HCT116 (cell line): Measurements from ENCODE around the gene CPED1. TPM values are rescaled to one million over a fixed set of nuclear protein-coding genes. Genes with fewer than 3 reads are reported as not detected.

ENCODE experiments used
- ATAC-seq: fragments of 200-7000 bp; cut with Tn5 transposase; 2 replicates; pipeline ENCODE4 v1.9.1; 2020; ENCODE audit warnings: mild to moderate bottlenecking, moderate library complexity
- BruUV-seq: library from RNA; stranded (reverse); fragments of 400-500 nt; replicated peaks from 2 replicates; lab custom pipeline; 2021; lab: Mats Ljungman, UMichigan
- CTCF ChIA-PET: fragments of 300-600 bp; sonication (Branson Sonifier 250); formaldehyde crosslinking; loops from one replicate; lab custom pipeline; 2021; ENCODE audit warnings: antibody characterized with exemption; lab: Charles Lee
- POLR2A ChIA-PET: fragments of 300-600, 350-600 bp; sonication (Branson Sonifier 250); formaldehyde crosslinking; loops from one replicate; lab custom pipeline; 2021; ENCODE audit warnings: antibody characterized with exemption; lab: Charles Lee
- RAD21 ChIA-PET, 2 experiments: fragments of 300-600 bp; sonication (Branson Sonifier 250); formaldehyde crosslinking; loops; one replicate each; lab custom pipeline; 2023; ENCODE audit warnings: low total read pairs in 2 of 2; ENCODE audit not compliant: uncharacterized antibody in 2 of 2, unreplicated experiment in 2 of 2, low non-redundant PET in 1 of 2; lab: Charles Lee
- DNase-seq: peaks from one replicate; pipeline ENCODE4 v3.0.0-alpha.2; 2010; ENCODE audit warnings: low read depth, low spot score
- H2AFZ ChIP-seq: fragments of 200-600 bp; shearing (Covaris generic), sonication (generic); 2 replicates; pipeline ENCODE4 v1.6.1; 2017; ENCODE audit warnings: low read depth, mixed run types, mixed read lengths, antibody characterized with exemption, low read length; ENCODE audit not compliant: poor library complexity, severe bottlenecking
- H3K27ac ChIP-seq: 2 replicates; pipeline ENCODE4 v1.5.1; 2012; ENCODE audit warnings: low read depth, low read length
- H3K27me3 ChIP-seq: fragments of 200-600 bp; sonication (generic); 2 replicates; pipeline ENCODE4 v1.6.1; 2016; ENCODE audit warnings: mixed run types, low read length, mixed read lengths; ENCODE audit not compliant: insufficient read depth
- H3K36me3 ChIP-seq, 2 experiments: fragments of 200-500 bp in 1 of 2; fragments of 200-600 bp in 1 of 2; sonication (Bioruptor generic) in 1 of 2; sonication (generic) in 1 of 2; 2 replicates each; pipeline versions ENCODE4 v1.5.1 to v1.6.1; 2014 to 2016; ENCODE audit warnings: low read length in 2 of 2, inconsistent platforms in 1 of 2, mixed read lengths in 1 of 2, mixed run types in 1 of 2; ENCODE audit not compliant: insufficient read depth in 2 of 2, control insufficient read depth in 1 of 2
- H3K4me1 ChIP-seq, 2 experiments: fragments of 200-600 bp in 1 of 2; sonication (generic) in 1 of 2; 2 replicates each; pipeline versions ENCODE4 v1.5.1 to v1.6.1; 2012 to 2017; ENCODE audit warnings: low read length in 2 of 2, inconsistent platforms in 1 of 2, mild to moderate bottlenecking in 1 of 2, mixed read lengths in 1 of 2, mixed run types in 1 of 2, moderate library complexity in 1 of 2; ENCODE audit not compliant: insufficient read depth in 2 of 2, control insufficient read depth in 1 of 2
- H3K4me2 ChIP-seq: fragments of 200-600 bp; sonication (generic); 2 replicates; pipeline ENCODE4 v1.6.1; 2017; ENCODE audit warnings: mixed run types, low read length, mixed read lengths
- H3K4me3 ChIP-seq, 2 experiments: fragments of 200-600 bp in 1 of 2; sonication (generic) in 1 of 2; replicated peaks in 1 of 2; 2 replicates each; pipeline ENCODE4 v1.5.1; 2011 to 2016; ENCODE audit warnings: low read length in 2 of 2, control low read depth in 1 of 2, low read depth in 1 of 2, mild to moderate bottlenecking in 1 of 2, mixed read lengths in 1 of 2, mixed run types in 1 of 2
- H3K79me2 ChIP-seq: fragments of 200-600 bp; sonication (generic); 2 replicates; pipeline ENCODE4 v1.6.1; 2017; ENCODE audit warnings: mild to moderate bottlenecking, mixed run types, low read length, moderate library complexity, mixed read lengths; ENCODE audit not compliant: insufficient read depth
- H3K9ac ChIP-seq: fragments of 200-600 bp; sonication (generic); 2 replicates; pipeline ENCODE4 v1.6.1; 2016; ENCODE audit warnings: low read length, mixed read lengths
- H3K9me2 ChIP-seq: fragments of 200-600 bp; sonication (generic), shearing (Covaris generic); 2 replicates; pipeline ENCODE4 v1.6.1; 2017; ENCODE audit warnings: mixed run types, mild to moderate bottlenecking, moderate library complexity; ENCODE audit not compliant: insufficient read depth
- H3K9me3 ChIP-seq, 2 experiments: fragments of 200-500 bp in 1 of 2; fragments of 200-600 bp in 1 of 2; sonication (Bioruptor generic) in 1 of 2; sonication (generic) in 1 of 2; 2 replicates each; pipeline ENCODE4 v1.6.1; 2014 to 2017; ENCODE audit warnings: low read length in 2 of 2, mixed read lengths in 2 of 2, inconsistent platforms in 1 of 2, low read depth in 1 of 2, mild to moderate bottlenecking in 1 of 2, mixed run types in 1 of 2, moderate library complexity in 1 of 2; ENCODE audit not compliant: control insufficient read depth in 1 of 2, insufficient read depth in 1 of 2
- H4K20me1 ChIP-seq: fragments of 200-600 bp; sonication (generic), shearing (Covaris generic); 2 replicates; pipeline ENCODE4 v1.6.1; 2017; ENCODE audit warnings: mixed run types, mild to moderate bottlenecking, moderate library complexity; ENCODE audit not compliant: insufficient read depth
- CBX3 ChIP-seq: IDR thresholded peaks from 2 replicates; pipeline ENCODE4 v1.6.1; 2012; ENCODE audit warnings: low read depth
- CEBPB ChIP-seq: IDR thresholded peaks from 2 replicates; pipeline ENCODE4 v1.6.1; 2012; ENCODE audit warnings: low read depth
- ELF1 ChIP-seq: IDR thresholded peaks from 2 replicates; pipeline ENCODE4 v1.6.1; 2012; ENCODE audit warnings: low read depth, borderline replicate concordance
- FOSL1 ChIP-seq: IDR thresholded peaks from 2 replicates; pipeline ENCODE4 v1.6.1; 2012; ENCODE audit warnings: low read depth
- JUND ChIP-seq: IDR thresholded peaks from 2 replicates; pipeline ENCODE4 v1.6.1; 2012
- POLR2A ChIP-seq: IDR thresholded peaks from 2 replicates; pipeline ENCODE4 v1.7.0; 2011; ENCODE audit warnings: borderline replicate concordance; ENCODE audit not compliant: insufficient read depth, insufficient read length; ENCODE audit errors: extremely low read depth
- POLR2AphosphoS5 ChIP-seq: IDR thresholded peaks from 2 replicates; pipeline ENCODE4 v1.6.1; 2011; ENCODE audit warnings: mild to moderate bottlenecking, low read depth, low read length, moderate library complexity
- SP1 ChIP-seq: IDR thresholded peaks from 2 replicates; pipeline ENCODE4 v1.6.1; 2012; ENCODE audit warnings: low read depth
- SRF ChIP-seq: IDR thresholded peaks from 2 replicates; pipeline ENCODE4 v1.6.1; 2012; ENCODE audit warnings: low read depth
- YY1 ChIP-seq: IDR thresholded peaks from 2 replicates; pipeline ENCODE4 v1.6.1; 2011; ENCODE audit warnings: low read length, low read depth, moderate library complexity, mild to moderate bottlenecking; ENCODE audit not compliant: insufficient replicate concordance; ENCODE audit errors: extremely low read depth
- intact Hi-C: fragments of 100-400 bp; cut with micrococcal nuclease; formaldehyde crosslinking; loops from 2 replicates; pipeline ENCODE4 v1.10.0; 2022
- total RNA-seq: library from RNA; stranded (reverse); gene quantifications from one replicate; pipeline ENCODE4 v1.2.1, GENCODE V29; 2021; ENCODE audit not compliant: unreplicated experiment
- TF ChIP-seq, protein P1 (sequence below): IDR thresholded peaks from 2 replicates; pipeline ENCODE4 v1.6.1; 2012; ENCODE audit warnings: low read depth
- TF ChIP-seq, protein P2 (sequence below), 3 experiments: fragments of 200-600 bp in 1 of 3; sonication (generic) in 1 of 3; IDR thresholded peaks in 2 of 3; conservative IDR thresholded peaks in 1 of 3; 2 replicates each; pipeline ENCODE4 v1.5.1; 2012 to 2017; ENCODE audit warnings: low read depth in 2 of 3, low read length in 2 of 3, antibody characterized with exemption in 1 of 3, borderline replicate concordance in 1 of 3, control low read depth in 1 of 3, mild to moderate bottlenecking in 1 of 3, mixed read lengths in 1 of 3, mixed run types in 1 of 3, moderate library complexity in 1 of 3; ENCODE audit not compliant: insufficient read depth in 1 of 3

CPED1 gene
- total RNA-seq, 1 experiment from 2014 or later: 1.2 TPM

DNA sequence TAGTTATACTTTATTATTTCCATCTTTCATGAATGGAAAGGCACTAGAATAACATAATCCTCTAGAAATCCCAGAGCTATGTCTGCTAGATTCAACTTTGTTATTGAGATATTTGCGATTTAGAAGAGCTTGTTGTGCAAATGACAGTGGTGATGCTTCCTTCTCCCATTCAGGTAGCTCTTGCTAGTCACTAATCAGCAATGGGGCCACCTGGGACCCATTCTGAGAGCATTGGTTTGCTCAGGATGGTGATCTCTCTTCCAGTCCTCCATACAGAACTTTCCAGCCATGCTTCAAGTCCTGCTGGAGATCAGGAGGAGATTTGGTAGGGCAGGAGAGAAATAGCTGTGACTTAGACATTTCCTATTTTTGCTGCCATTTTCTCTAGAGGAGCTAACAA, 274.5 kb downstream of the CPED1 start:
- RAD21 ChIA-PET: no interaction called here

More for the DNA sequence above, 274.5 kb downstream of the CPED1 start:
- ChIA-PET POLR2A (no interaction called here), CTCF (no interaction called here)
- DNase-seq: no peak
- no peak overlapping the region for H3K27ac ChIP-seq
- H3K4me2 ChIP-seq: no peak overlapping the region
- no peaks in the 10 kb centered on the region for H4K20me1 ChIP-seq
- H3K9ac ChIP-seq: no peak overlapping the region
- intact Hi-C loops: no loop called here
- no peak overlapping the region for H3K4me3 ChIP-seq
- peaks cover 0 to 2% of the 10 kb centered on the region in 2 experiments; a peak in 1 of 4 replicates for H3K36me3 ChIP-seq
- no TSS peak for BruUV-seq
- H3K9me2 ChIP-seq: no peaks in the 10 kb centered on the region
- no peak overlapping the region for H2AFZ ChIP-seq
- no peaks in the 10 kb centered on the region for H3K9me3 ChIP-seq
- H3K27me3 ChIP-seq: no peaks in the 10 kb centered on the region
- no peak for ATAC-seq
- no peak for TF ChIP-seq SRF
- TF ChIP-seq SP1: no peak
- TF ChIP-seq CBX3: no peak
- TF ChIP-seq YY1: no peak
- no peak for TF ChIP-seq JUND
- no peak for TF ChIP-seq FOSL1
- TF ChIP-seq, protein P1, sequence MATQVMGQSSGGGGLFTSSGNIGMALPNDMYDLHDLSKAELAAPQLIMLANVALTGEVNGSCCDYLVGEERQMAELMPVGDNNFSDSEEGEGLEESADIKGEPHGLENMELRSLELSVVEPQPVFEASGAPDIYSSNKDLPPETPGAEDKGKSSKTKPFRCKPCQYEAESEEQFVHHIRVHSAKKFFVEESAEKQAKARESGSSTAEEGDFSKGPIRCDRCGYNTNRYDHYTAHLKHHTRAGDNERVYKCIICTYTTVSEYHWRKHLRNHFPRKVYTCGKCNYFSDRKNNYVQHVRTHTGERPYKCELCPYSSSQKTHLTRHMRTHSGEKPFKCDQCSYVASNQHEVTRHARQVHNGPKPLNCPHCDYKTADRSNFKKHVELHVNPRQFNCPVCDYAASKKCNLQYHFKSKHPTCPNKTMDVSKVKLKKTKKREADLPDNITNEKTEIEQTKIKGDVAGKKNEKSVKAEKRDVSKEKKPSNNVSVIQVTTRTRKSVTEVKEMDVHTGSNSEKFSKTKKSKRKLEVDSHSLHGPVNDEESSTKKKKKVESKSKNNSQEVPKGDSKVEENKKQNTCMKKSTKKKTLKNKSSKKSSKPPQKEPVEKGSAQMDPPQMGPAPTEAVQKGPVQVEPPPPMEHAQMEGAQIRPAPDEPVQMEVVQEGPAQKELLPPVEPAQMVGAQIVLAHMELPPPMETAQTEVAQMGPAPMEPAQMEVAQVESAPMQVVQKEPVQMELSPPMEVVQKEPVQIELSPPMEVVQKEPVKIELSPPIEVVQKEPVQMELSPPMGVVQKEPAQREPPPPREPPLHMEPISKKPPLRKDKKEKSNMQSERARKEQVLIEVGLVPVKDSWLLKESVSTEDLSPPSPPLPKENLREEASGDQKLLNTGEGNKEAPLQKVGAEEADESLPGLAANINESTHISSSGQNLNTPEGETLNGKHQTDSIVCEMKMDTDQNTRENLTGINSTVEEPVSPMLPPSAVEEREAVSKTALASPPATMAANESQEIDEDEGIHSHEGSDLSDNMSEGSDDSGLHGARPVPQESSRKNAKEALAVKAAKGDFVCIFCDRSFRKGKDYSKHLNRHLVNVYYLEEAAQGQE: no peak
- no peak for TF ChIP-seq CEBPB
- TF ChIP-seq ELF1: no peak
- TF ChIP-seq, protein P2, sequence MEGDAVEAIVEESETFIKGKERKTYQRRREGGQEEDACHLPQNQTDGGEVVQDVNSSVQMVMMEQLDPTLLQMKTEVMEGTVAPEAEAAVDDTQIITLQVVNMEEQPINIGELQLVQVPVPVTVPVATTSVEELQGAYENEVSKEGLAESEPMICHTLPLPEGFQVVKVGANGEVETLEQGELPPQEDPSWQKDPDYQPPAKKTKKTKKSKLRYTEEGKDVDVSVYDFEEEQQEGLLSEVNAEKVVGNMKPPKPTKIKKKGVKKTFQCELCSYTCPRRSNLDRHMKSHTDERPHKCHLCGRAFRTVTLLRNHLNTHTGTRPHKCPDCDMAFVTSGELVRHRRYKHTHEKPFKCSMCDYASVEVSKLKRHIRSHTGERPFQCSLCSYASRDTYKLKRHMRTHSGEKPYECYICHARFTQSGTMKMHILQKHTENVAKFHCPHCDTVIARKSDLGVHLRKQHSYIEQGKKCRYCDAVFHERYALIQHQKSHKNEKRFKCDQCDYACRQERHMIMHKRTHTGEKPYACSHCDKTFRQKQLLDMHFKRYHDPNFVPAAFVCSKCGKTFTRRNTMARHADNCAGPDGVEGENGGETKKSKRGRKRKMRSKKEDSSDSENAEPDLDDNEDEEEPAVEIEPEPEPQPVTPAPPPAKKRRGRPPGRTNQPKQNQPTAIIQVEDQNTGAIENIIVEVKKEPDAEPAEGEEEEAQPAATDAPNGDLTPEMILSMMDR (IDR thresholded peaks at IDR 0.05 in 2 of 3, conservative IDR thresholded peaks at IDR 0.05 in 1 of 3; ENCODE audit: borderline replicate concordance in 1 of 3, insufficient read depth in 1 of 3, low read depth in 2 of 3, low read length in 2 of 3): no peak
- TF ChIP-seq POLR2AphosphoS5: no peak
- TF ChIP-seq POLR2A: no peak
- H3K4me1 ChIP-seq: peaks cover 0 to 15% of the 10 kb centered on the region in 2 experiments; a peak in 1 of 4 replicates
- no peaks in the 10 kb centered on the region for H3K79me2 ChIP-seq
